Measurements from ENCODE around the gene PPIG. TPM values are rescaled to one million over a fixed set of nuclear protein-coding genes. Genes with fewer than 3 reads are reported as not detected.
A peak's percentile ranks its signal among the peaks of the same experiment; 100 is the strongest.

The PPIG gene
- total and polyA plus RNA-seq, 9 of the 15 experiments (the other 6 are each of a cell fraction or from before 2014, with no cell fraction given): 52.5 to 166 (median 124) TPM

DNA sequence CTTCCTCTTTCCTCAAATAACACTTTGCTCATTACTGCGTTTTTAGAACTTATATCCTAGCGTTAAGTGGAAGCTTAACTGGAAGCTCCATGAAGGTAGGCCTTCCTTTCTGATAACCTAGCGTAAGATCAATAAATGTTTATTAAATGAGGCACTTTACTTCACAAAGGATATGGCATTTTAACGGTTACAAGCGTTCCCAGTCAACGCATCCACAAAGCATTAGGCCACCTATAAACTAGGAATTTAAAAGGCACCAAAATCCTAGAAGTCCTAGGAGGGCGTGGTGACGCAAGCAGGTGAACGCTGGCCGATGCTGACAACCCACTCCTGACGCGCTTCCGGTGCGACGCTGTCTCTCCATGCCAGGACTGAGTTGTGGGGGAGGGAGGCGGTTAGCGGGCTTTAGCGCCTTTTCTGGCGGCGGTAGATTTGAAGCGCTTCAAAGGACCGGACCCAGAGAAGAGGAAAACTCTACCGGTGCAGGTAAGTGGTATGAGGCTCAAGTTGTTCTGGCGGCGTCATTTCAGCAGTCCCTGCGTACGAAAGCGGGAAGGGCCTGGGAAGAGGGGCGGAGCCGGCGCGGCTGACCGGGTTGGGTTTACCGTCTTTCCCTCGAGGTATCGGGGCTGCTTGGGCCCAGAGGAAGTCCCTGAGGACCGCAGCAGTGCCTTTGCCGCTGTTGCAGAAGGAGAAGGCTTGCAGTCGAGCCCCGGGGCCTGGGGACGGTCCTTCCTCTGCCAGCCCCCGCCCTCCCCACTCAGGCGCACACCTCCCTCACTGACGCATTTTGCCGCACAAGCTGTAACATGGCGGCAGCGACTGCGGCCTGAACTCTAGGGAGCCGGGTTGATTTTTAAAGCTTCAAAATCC, at the start of gene PPIG (continued):
- peak in 1 of 2 experiments; percentile 61; a peak in 1 of 4 replicates for TF ChIP-seq FOXA3 (CRISPR knock-in tag; conservative IDR thresholded peaks at IDR 0.05 in 1 of 2, IDR thresholded peaks at IDR 0.05 in 1 of 2)
- TF ChIP-seq ZNF717 (CRISPR knock-in tag; IDR thresholded peaks at IDR 0.05): no peak
- no peak for TF ChIP-seq PRPF4 (IDR thresholded peaks at IDR 0.05; ENCODE audit: insufficient read depth, low read depth, low read length, poor library complexity, severe bottlenecking)
- no peak for TF ChIP-seq ZNF174 (CRISPR knock-in tag; IDR thresholded peaks at IDR 0.05)
- no peak for TF ChIP-seq NR0B1 (IDR thresholded peaks at IDR 0.05; ENCODE audit: partially characterized antibody)
- no peak for TF ChIP-seq ZNF408 (CRISPR knock-in tag; IDR thresholded peaks at IDR 0.05; ENCODE audit: low read depth)
- peak; percentile 96 for TF ChIP-seq SP1 (CRISPR knock-in tag; IDR thresholded peaks at IDR 0.05)
- no peak for TF ChIP-seq CHD1 (IDR thresholded peaks at IDR 0.05; ENCODE audit: low read length)
- peak; percentile 96 for TF ChIP-seq E2F4 (CRISPR knock-in tag; IDR thresholded peaks at IDR 0.05; ENCODE audit: low read depth)
- no peak for TF ChIP-seq ZNF212 (CRISPR knock-in tag; IDR thresholded peaks at IDR 0.05)
- TF ChIP-seq ZNF134 (CRISPR knock-in tag; conservative IDR thresholded peaks at IDR 0.05): no peak
- no peak for TF ChIP-seq ZNF583 (CRISPR knock-in tag; IDR thresholded peaks at IDR 0.05)
- TF ChIP-seq ZBTB43 (CRISPR knock-in tag; IDR thresholded peaks at IDR 0.05): no peak; the same call in 1 of the 2 replicates
- peak; percentile 90 for TF ChIP-seq BACH1 (tag; IDR thresholded peaks at IDR 0.05)
- no peak for TF ChIP-seq RBM39 (optimal IDR thresholded peaks at IDR 0.05; ENCODE audit: low read depth, low read length)
- TF ChIP-seq THRAP3 (IDR thresholded peaks at IDR 0.05; ENCODE audit: borderline replicate concordance): no peak
- peak; percentile 54; the same call in 1 of the 2 replicates for TF ChIP-seq TEAD4 (IDR thresholded peaks at IDR 0.05; ENCODE audit: low read length)
- TF ChIP-seq TEAD4 (CRISPR knock-in tag; IDR thresholded peaks at IDR 0.05; ENCODE audit: borderline replicate concordance): no peak
- TF ChIP-seq, protein P1, sequence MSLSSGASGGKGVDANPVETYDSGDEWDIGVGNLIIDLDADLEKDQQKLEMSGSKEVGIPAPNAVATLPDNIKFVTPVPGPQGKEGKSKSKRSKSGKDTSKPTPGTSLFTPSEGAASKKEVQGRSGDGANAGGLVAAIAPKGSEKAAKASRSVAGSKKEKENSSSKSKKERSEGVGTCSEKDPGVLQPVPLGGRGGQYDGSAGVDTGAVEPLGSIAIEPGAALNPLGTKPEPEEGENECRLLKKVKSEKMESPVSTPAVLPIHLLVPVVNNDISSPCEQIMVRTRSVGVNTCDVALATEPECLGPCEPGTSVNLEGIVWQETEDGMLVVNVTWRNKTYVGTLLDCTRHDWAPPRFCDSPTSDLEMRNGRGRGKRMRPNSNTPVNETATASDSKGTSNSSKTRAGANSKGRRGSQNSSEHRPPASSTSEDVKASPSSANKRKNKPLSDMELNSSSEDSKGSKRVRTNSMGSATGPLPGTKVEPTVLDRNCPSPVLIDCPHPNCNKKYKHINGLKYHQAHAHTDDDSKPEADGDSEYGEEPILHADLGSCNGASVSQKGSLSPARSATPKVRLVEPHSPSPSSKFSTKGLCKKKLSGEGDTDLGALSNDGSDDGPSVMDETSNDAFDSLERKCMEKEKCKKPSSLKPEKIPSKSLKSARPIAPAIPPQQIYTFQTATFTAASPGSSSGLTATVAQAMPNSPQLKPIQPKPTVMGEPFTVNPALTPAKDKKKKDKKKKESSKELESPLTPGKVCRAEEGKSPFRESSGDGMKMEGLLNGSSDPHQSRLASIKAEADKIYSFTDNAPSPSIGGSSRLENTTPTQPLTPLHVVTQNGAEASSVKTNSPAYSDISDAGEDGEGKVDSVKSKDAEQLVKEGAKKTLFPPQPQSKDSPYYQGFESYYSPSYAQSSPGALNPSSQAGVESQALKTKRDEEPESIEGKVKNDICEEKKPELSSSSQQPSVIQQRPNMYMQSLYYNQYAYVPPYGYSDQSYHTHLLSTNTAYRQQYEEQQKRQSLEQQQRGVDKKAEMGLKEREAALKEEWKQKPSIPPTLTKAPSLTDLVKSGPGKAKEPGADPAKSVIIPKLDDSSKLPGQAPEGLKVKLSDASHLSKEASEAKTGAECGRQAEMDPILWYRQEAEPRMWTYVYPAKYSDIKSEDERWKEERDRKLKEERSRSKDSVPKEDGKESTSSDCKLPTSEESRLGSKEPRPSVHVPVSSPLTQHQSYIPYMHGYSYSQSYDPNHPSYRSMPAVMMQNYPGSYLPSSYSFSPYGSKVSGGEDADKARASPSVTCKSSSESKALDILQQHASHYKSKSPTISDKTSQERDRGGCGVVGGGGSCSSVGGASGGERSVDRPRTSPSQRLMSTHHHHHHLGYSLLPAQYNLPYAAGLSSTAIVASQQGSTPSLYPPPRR (CRISPR knock-in tag; IDR thresholded peaks at IDR 0.05; ENCODE audit: borderline replicate concordance): peak; percentile 80; the same call in 1 of the 2 replicates
